SIG-M5 treated with dmso at 0.1 percent for 504 hours (cell line): ENCODE results near the gene CD300LD.
A peak's percentile ranks its signal among the peaks of the same experiment; 100 is the strongest.
"Not testable (repeated sequence)": the region's sequence is repeated elsewhere in the genome, so short reads cannot be mapped to it uniquely, and the experiment has no call there.

Experiments
- DNase-seq: peaks from one replicate; lab custom pipeline; 2025; ENCODE audit not compliant: unreplicated experiment; lab: John Stamatoyannopoulos, UW

Gene CD300LD

GRCh38 chr17:74573635-74574034 lies 18.4 kb downstream of the CD300LD start:
- not testable (repeated sequence) for DNase-seq

GRCh38 chr17:74573169-74573568 lies 18.9 kb downstream of the CD300LD start:
- DNase-seq = no peak

GRCh38 chr17:74571621-74572270 lies 20.3 kb downstream of the CD300LD start:
- no peak for DNase-seq

GRCh38 chr17:74569020-74570003 lies 22.8 kb downstream of the CD300LD start:
- DNase-seq = peak; percentile 93

- DNase-seq = no peak
These were observed 23.8 kb downstream of the CD300LD start for GRCh38 chr17:74568106-74568873.

GRCh38 chr17:74567397-74567796 lies 24.7 kb downstream of the CD300LD start, which contains the start of gene CD300H:
CD300H (minus strand) TSS chr17:74567509.
- peak; percentile 50 for DNase-seq

GRCh38 chr17:74566132-74566753 lies 25.8 kb downstream of the CD300LD start:
- peak; percentile 47 for DNase-seq

GRCh38 chr17:74565126-74565525 lies 27.0 kb downstream of the CD300LD start:
- no peak for DNase-seq

GRCh38 chr17:74563358-74563757 lies 28.7 kb downstream of the CD300LD start:
- no peak for DNase-seq

GRCh38 chr17:74561586-74561985 lies 30.5 kb downstream of the CD300LD start:
- no peak for DNase-seq

- no peak for DNase-seq
These were observed 33.1 kb downstream of the CD300LD start for GRCh38 chr17:74558882-74559519.

- peak; percentile 35 for DNase-seq
These were observed 33.7 kb downstream of the CD300LD start for GRCh38 chr17:74558402-74558801.

GRCh38 chr17:74555427-74555940 lies 36.6 kb downstream of the CD300LD start:
- DNase-seq = no peak

- DNase-seq = no peak
These were observed 37.2 kb downstream of the CD300LD start for GRCh38 chr17:74554909-74555308.

- no peak for DNase-seq
These were observed 40.0 kb downstream of the CD300LD start for GRCh38 chr17:74552037-74552436.

- no peak for DNase-seq
These were observed 41.5 kb downstream of the CD300LD start for GRCh38 chr17:74550602-74551001.

- no peak for DNase-seq
These were observed 42.7 kb downstream of the CD300LD start for GRCh38 chr17:74549343-74549742.

GRCh38 chr17:74547736-74548135 lies 44.3 kb downstream of the CD300LD start:
- DNase-seq = no peak

GRCh38 chr17:74547264-74547663 lies 44.8 kb downstream of the CD300LD start:
- no peak for DNase-seq

GRCh38 chr17:74546586-74546985 lies 45.5 kb downstream of the CD300LD start:
- no peak for DNase-seq
